IMR-90 (cell line): ENCODE measurements around the gene PSKH1. TPM values are rescaled to one million over a fixed set of nuclear protein-coding genes. Genes with fewer than 3 reads are reported as not detected.
A peak's percentile ranks its signal among the peaks of the same experiment; 100 is the strongest.

Experiments used
- ATAC-seq: fragments of 200-7000 bp; cut with Tn5 transposase; 2 replicates; pipeline ENCODE4 v1.9.1; 2020; ENCODE audit warnings: low read depth, mild to moderate bottlenecking, moderate library complexity
- BruUV-seq: library from RNA; stranded (reverse); fragments of 400-500 nt; replicated peaks from 2 replicates; lab custom pipeline; 2021; lab: Mats Ljungman, UMichigan
- CTCF ChIA-PET: fragments of 300-600 bp; formaldehyde crosslinking; extraction: SDS; loops from one replicate; lab custom pipeline; 2021; ENCODE audit warnings: antibody characterized with exemption; lab: Yijun Ruan, JAX
- POLR2A ChIA-PET: fragments of 300-600 bp; sonication (Branson Sonifier 250); formaldehyde crosslinking; loops from one replicate; lab custom pipeline; 2022; ENCODE audit warnings: antibody characterized with exemption; ENCODE audit not compliant: unreplicated experiment; lab: Charles Lee
- DNase-seq: peaks from one replicate; pipeline ENCODE4 v3.0.0; 2013
- H2AFZ ChIP-seq: replicated peaks from 2 replicates; pipeline ENCODE3; 2013; ENCODE audit warnings: low read length, mild to moderate bottlenecking; ENCODE audit not compliant: poor library complexity
- H2AK5ac ChIP-seq: 2 replicates; pipeline ENCODE4 v1.6.1; 2013; ENCODE audit warnings: low read depth, low read length, inconsistent platforms
- H2AK9ac ChIP-seq: replicated peaks from 2 replicates; pipeline ENCODE3; 2013; ENCODE audit warnings: mild to moderate bottlenecking, low read depth, low read length, moderate library complexity; ENCODE audit not compliant: poor library complexity
- H2BK120ac ChIP-seq: 2 replicates; pipeline ENCODE4 v1.6.1; 2013; ENCODE audit warnings: low read depth, low read length, inconsistent platforms
- H2BK15ac ChIP-seq: 3 replicates; pipeline ENCODE4 v1.6.1; 2013; ENCODE audit warnings: low read depth, low read length, inconsistent platforms
- H2BK20ac ChIP-seq: 2 replicates; pipeline ENCODE4 v1.6.1; 2013; ENCODE audit warnings: low read depth, mild to moderate bottlenecking, inconsistent platforms, low read length, moderate library complexity
- H2BK5ac ChIP-seq: 2 replicates; pipeline ENCODE4 v1.6.1; 2013; ENCODE audit warnings: mild to moderate bottlenecking, low read depth, low read length, inconsistent platforms; ENCODE audit not compliant: poor library complexity, severe bottlenecking
- H3K14ac ChIP-seq: replicated peaks from 2 replicates; pipeline ENCODE4 v1.6.1; 2013; ENCODE audit warnings: low read depth, low read length, inconsistent platforms
- H3K18ac ChIP-seq: 2 replicates; pipeline ENCODE4 v1.6.1; 2013; ENCODE audit warnings: low read depth, low read length, control low read depth
- H3K23ac ChIP-seq: 2 replicates; pipeline ENCODE4 v1.6.1; 2013; ENCODE audit warnings: low read depth, low read length, inconsistent platforms
- H3K27ac ChIP-seq: 2 replicates; pipeline ENCODE4 v1.5.1; 2013; ENCODE audit warnings: mild to moderate bottlenecking, control low read depth, low read length; ENCODE audit not compliant: insufficient read depth
- H3K27me3 ChIP-seq: 2 replicates; pipeline ENCODE4 v1.6.1; 2013; ENCODE audit warnings: low read length; ENCODE audit not compliant: control insufficient read depth, insufficient read depth
- H3K36me3 ChIP-seq: 2 replicates; pipeline ENCODE4 v1.6.1; 2013; ENCODE audit warnings: low read length, mixed read lengths; ENCODE audit not compliant: control insufficient read depth, insufficient read depth
- H3K4ac ChIP-seq: 2 replicates; pipeline ENCODE4 v1.6.1; 2013; ENCODE audit warnings: low read depth, low read length, inconsistent platforms
- H3K4me1 ChIP-seq: 2 replicates; pipeline ENCODE4 v1.6.1; 2013; ENCODE audit warnings: low read length, mixed read lengths; ENCODE audit not compliant: control insufficient read depth, insufficient read depth
- H3K4me2 ChIP-seq: 2 replicates; pipeline ENCODE4 v1.6.1; 2013; ENCODE audit warnings: low read depth, mild to moderate bottlenecking, control low read depth, low read length, moderate library complexity
- H3K4me3 ChIP-seq: 2 replicates; pipeline ENCODE4 v1.5.1; 2013; ENCODE audit warnings: low read depth, mild to moderate bottlenecking, control low read depth, low read length, moderate library complexity; ENCODE audit not compliant: insufficient read depth
- H3K56ac ChIP-seq: 2 replicates; pipeline ENCODE4 v1.6.1; 2013; ENCODE audit warnings: low read length, inconsistent platforms; ENCODE audit not compliant: insufficient read depth; ENCODE audit errors: extremely low read depth
- H3K79me1 ChIP-seq, 2 experiments: 2 replicates each; pipeline ENCODE4 v1.6.1; 2013; ENCODE audit warnings: low read length in 2 of 2, inconsistent platforms in 1 of 2, low read depth in 1 of 2
- H3K9ac ChIP-seq: 2 replicates; pipeline ENCODE4 v1.6.1; 2013; ENCODE audit warnings: low read depth, low read length, control low read depth
- H3K9me1 ChIP-seq: 2 replicates; pipeline ENCODE4 v1.6.1; 2013; ENCODE audit warnings: low read length, inconsistent platforms; ENCODE audit not compliant: insufficient read depth
- H3K9me3 ChIP-seq: 2 replicates; pipeline ENCODE4 v1.6.1; 2013; ENCODE audit warnings: low read length; ENCODE audit not compliant: control insufficient read depth, insufficient read depth
- H4K20me1 ChIP-seq: 2 replicates; pipeline ENCODE4 v1.6.1; 2013; ENCODE audit warnings: low read length, inconsistent platforms; ENCODE audit not compliant: insufficient read depth
- H4K5ac ChIP-seq: 2 replicates; pipeline ENCODE4 v1.6.1; 2013; ENCODE audit warnings: mild to moderate bottlenecking, low read depth, low read length, control low read depth
- H4K8ac ChIP-seq, 2 experiments: 2 replicates each; pipeline ENCODE4 v1.6.1; 2013; ENCODE audit warnings: low read depth in 2 of 2, low read length in 2 of 2, control low read depth in 1 of 2, inconsistent platforms in 1 of 2
- H4K91ac ChIP-seq: 2 replicates; pipeline ENCODE4 v1.6.1; 2013; ENCODE audit warnings: low read depth, low read length, inconsistent platforms; ENCODE audit not compliant: insufficient read depth
- BHLHE40 ChIP-seq: fragments of 150-350 bp; IDR thresholded peaks from 2 replicates; pipeline ENCODE4 v1.6.1; 2016; ENCODE audit warnings: mild to moderate bottlenecking, low read depth, low read length
- CEBPB ChIP-seq: IDR thresholded peaks from 2 replicates; pipeline ENCODE4 v1.6.1; 2012; ENCODE audit warnings: low read depth, low read length, improper control_type of control experiment
- CHD1 ChIP-seq: IDR thresholded peaks from 2 replicates; pipeline ENCODE4 v1.6.1; 2012; ENCODE audit warnings: low read depth, low read length, improper control_type of control experiment
- FOS ChIP-seq: fragments of 150-350 bp; IDR thresholded peaks from 2 replicates; pipeline ENCODE4 v1.6.1; 2016; ENCODE audit warnings: low read depth, low read length
- MAFK ChIP-seq: IDR thresholded peaks from 2 replicates; pipeline ENCODE4 v1.6.1; 2012; ENCODE audit warnings: low read depth, low read length, improper control_type of control experiment
- MAZ ChIP-seq: IDR thresholded peaks from 2 replicates; pipeline ENCODE4 v1.6.1; 2012; ENCODE audit warnings: low read depth, mild to moderate bottlenecking, low read length, improper control_type of control experiment, moderate library complexity, borderline replicate concordance
- MXI1 ChIP-seq: IDR thresholded peaks from 2 replicates; pipeline ENCODE4 v1.6.1; 2012; ENCODE audit warnings: low read depth, mild to moderate bottlenecking, low read length, moderate library complexity, borderline replicate concordance
- NFE2L2 ChIP-seq: fragments of 150-350 bp; IDR thresholded peaks from 2 replicates; pipeline ENCODE4 v1.6.1; 2016; ENCODE audit warnings: low read depth, mild to moderate bottlenecking, low read length
- POLR2A ChIP-seq: IDR thresholded peaks from 2 replicates; pipeline ENCODE4 v1.6.1; 2012; ENCODE audit warnings: mild to moderate bottlenecking, low read depth, low read length
- RAD21 ChIP-seq: IDR thresholded peaks from 2 replicates; pipeline ENCODE4 v1.6.1; 2012; ENCODE audit warnings: low read length, improper control_type of control experiment
- RCOR1 ChIP-seq: IDR thresholded peaks from 2 replicates; pipeline ENCODE4 v1.6.1; 2012; ENCODE audit warnings: mild to moderate bottlenecking, low read length, improper control_type of control experiment; ENCODE audit not compliant: insufficient replicate concordance
- RFX5 ChIP-seq: IDR thresholded peaks from 2 replicates; pipeline ENCODE4 v1.8.0; 2012; ENCODE audit warnings: low read depth, mild to moderate bottlenecking, low read length, moderate library complexity
- SMC3 ChIP-seq: fragments of 150-350 bp; IDR thresholded peaks from 2 replicates; pipeline ENCODE4 v1.6.1; 2016; ENCODE audit warnings: low read depth, mild to moderate bottlenecking, antibody characterized with exemption, low read length, moderate library complexity
- WGBS, 2 experiments: methylation state at CpG; one replicate each; pipeline versions ENCODE4 v1.1.5 to v1.1.7; 2013; ENCODE audit warnings: missing lambda C conversion rate in 2 of 2; ENCODE audit not compliant: insufficient read length in 1 of 2; ENCODE audit errors: extremely low coverage in 2 of 2; 5-methylcytosine and 5-hydroxymethylcytosine counted together
- dilution Hi-C: fragments of 300-500 bp; cut with HindIII; formaldehyde crosslinking; loops from one replicate; pipeline ENCODE4 v1.14.3; 2018; ENCODE audit warnings: low sequenced_read_pairs; ENCODE audit not compliant: unreplicated experiment
- in situ Hi-C: fragments of 300-500 bp; cut with MboI; formaldehyde crosslinking; loops from 3 replicates; pipeline ENCODE4 v1.14.3; 2019; ENCODE audit warnings: low sequenced_read_pairs, inconsistent platforms, mixed read lengths
- intact Hi-C: fragments of 100-400 bp; cut with micrococcal nuclease; formaldehyde crosslinking; loops from 2 replicates; pipeline ENCODE4 v1.10.0; 2022
- polyA plus RNA-seq, 3 experiments: library from polyadenylated mRNA; depleted of rRNA; stranded (reverse); fragments of >200 nt; gene quantifications; 2 replicates each; pipeline ENCODE4 v1.2.3, GENCODE V29; 2012; ENCODE audit warnings: low replicate concordance in 1 of 3
- total RNA-seq: library from RNA; depleted of rRNA; stranded (reverse); fragments of >200 nt; gene quantifications from 2 replicates; pipeline ENCODE4 v1.2.3, GENCODE V29; 2012
- TF ChIP-seq, protein P1 (sequence below): conservative IDR thresholded peaks from 2 replicates; pipeline ENCODE4 v1.5.1; 2012; ENCODE audit warnings: mild to moderate bottlenecking, low read depth, low read length, improper control_type of control experiment
- TF ChIP-seq, protein P2 (sequence below): fragments of 150-350 bp; IDR thresholded peaks from 2 replicates; pipeline ENCODE4 v1.6.1; 2017; ENCODE audit warnings: mild to moderate bottlenecking, antibody characterized with exemption, low read length, low read depth
- TF ChIP-seq, protein P3 (sequence below): fragments of 150-350 bp; IDR thresholded peaks from 2 replicates; pipeline ENCODE4 v1.6.1; 2016; ENCODE audit warnings: low read depth, mild to moderate bottlenecking, low read length, moderate library complexity, borderline replicate concordance

Gene PSKH1
- total and polyA plus RNA-seq, 2 of the 4 experiments (the other 2 are of a cell fraction) = 11.5 to 26.7 TPM

DNA sequence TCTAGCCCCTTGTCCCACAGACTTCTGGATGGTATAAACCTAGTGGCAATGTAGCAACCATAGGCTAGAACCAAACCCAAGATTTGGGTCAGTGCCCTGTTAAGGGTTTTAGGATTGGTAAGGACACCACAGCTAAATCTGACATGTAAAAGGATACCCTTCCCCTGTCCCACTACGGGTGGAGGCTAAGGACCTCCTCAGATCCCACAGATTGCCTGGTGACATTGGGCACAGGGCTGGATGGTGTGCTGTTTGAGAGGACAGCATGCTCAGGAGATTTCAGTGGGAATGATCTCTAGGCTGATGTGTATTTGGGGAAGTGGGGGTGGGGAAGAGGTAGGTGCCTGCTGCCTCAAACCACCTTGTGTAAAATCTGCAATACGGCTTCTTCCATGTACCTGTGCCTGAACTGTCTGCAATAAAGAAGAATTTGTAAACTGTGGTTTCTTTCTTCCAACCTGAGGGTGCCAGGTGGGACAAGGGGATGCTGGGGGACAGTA lies 20.9 kb upstream of the PSKH1 start:
- Histone ChIP-seq H4K5ac (peak overlapping the region; percentile 78), H2BK120ac (no peak overlapping the region), H3K4me1 (peaks cover 10% of the 10 kb centered on the region), H3K4me2 (no peak overlapping the region), H2BK5ac (no peak overlapping the region), H3K27me3 (no peaks in the 10 kb centered on the region), H3K27ac (no peak overlapping the region), H3K9me1 (peaks cover 18% of the 10 kb centered on the region), H3K79me1 (peaks cover 41 to 78% of the 10 kb centered on the region in 2 experiments), H2BK20ac (no peak overlapping the region), H3K9me3 (no peaks in the 10 kb centered on the region), H2AFZ (peak overlapping the region; percentile 95), H3K36me3 (peaks cover 48% of the 10 kb centered on the region), H3K9ac (no peak overlapping the region), H3K4me3 (no peak overlapping the region), H3K14ac (no peak overlapping the region), H3K18ac (no peak overlapping the region), H4K20me1 (peaks cover 43% of the 10 kb centered on the region), H2AK5ac (peak overlapping the region; percentile 35; the same call in 1 of the 2 replicates), H4K8ac (peak overlapping the region; percentile 58 to 92; a peak in 3 of 4 replicates), H3K4ac (peak overlapping the region; percentile 14; the same call in 1 of the 2 replicates), H2AK9ac (peak overlapping the region; percentile 74), H2BK15ac (no peak overlapping the region), H3K23ac (no peak overlapping the region), H4K91ac (peak overlapping the region; percentile 36; the same call in 1 of the 2 replicates), H3K56ac (no peak overlapping the region)
- TF ChIP-seq BHLHE40 = no peak
- no peak for TF ChIP-seq NFE2L2
- no peak for TF ChIP-seq FOS
- no peak for TF ChIP-seq MAFK
- TF ChIP-seq RFX5 = no peak
- no peak for TF ChIP-seq MXI1
- no peak for TF ChIP-seq RAD21
- TF ChIP-seq RCOR1 = no peak
- TF ChIP-seq, protein P1, sequence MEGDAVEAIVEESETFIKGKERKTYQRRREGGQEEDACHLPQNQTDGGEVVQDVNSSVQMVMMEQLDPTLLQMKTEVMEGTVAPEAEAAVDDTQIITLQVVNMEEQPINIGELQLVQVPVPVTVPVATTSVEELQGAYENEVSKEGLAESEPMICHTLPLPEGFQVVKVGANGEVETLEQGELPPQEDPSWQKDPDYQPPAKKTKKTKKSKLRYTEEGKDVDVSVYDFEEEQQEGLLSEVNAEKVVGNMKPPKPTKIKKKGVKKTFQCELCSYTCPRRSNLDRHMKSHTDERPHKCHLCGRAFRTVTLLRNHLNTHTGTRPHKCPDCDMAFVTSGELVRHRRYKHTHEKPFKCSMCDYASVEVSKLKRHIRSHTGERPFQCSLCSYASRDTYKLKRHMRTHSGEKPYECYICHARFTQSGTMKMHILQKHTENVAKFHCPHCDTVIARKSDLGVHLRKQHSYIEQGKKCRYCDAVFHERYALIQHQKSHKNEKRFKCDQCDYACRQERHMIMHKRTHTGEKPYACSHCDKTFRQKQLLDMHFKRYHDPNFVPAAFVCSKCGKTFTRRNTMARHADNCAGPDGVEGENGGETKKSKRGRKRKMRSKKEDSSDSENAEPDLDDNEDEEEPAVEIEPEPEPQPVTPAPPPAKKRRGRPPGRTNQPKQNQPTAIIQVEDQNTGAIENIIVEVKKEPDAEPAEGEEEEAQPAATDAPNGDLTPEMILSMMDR = no peak
- TF ChIP-seq, protein P2, sequence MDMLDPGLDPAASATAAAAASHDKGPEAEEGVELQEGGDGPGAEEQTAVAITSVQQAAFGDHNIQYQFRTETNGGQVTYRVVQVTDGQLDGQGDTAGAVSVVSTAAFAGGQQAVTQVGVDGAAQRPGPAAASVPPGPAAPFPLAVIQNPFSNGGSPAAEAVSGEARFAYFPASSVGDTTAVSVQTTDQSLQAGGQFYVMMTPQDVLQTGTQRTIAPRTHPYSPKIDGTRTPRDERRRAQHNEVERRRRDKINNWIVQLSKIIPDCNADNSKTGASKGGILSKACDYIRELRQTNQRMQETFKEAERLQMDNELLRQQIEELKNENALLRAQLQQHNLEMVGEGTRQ = no peak
- TF ChIP-seq POLR2A = no peak
- TF ChIP-seq CHD1 = no peak
- no peak for TF ChIP-seq MAZ
- no peak for TF ChIP-seq CEBPB
- TF ChIP-seq, protein P3, sequence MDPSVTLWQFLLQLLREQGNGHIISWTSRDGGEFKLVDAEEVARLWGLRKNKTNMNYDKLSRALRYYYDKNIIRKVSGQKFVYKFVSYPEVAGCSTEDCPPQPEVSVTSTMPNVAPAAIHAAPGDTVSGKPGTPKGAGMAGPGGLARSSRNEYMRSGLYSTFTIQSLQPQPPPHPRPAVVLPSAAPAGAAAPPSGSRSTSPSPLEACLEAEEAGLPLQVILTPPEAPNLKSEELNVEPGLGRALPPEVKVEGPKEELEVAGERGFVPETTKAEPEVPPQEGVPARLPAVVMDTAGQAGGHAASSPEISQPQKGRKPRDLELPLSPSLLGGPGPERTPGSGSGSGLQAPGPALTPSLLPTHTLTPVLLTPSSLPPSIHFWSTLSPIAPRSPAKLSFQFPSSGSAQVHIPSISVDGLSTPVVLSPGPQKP = no peak
- TF ChIP-seq SMC3 = no peak
- CTCF ChIA-PET = interaction anchor here (0.7 to 1.3 kb wide), 2 partner anchors 8 to 12 kb away, joined by 3 to 4 read pairs; partner anchors contain the start of gene NRN1L
- DNase-seq (no peak), ATAC-seq (no peak)
- POLR2A ChIA-PET = no interaction called here
- dilution Hi-C loops = no loop called here
- in situ Hi-C loops = no loop called here
- no CpG with 5 or more reads among the region's 2 CpGs for WGBS, 2 experiments
- BruUV-seq = no TSS peak
- intact Hi-C loops = loop anchor here (2.0 kb wide), 1 partner anchor 25 kb away; the partner anchor contains the start of genes CENPT and NUTF2
